Testis (tissue), 2 donors: ENCODE data around the gene TBC1D23.

Experiments
- CTCF ChIP-seq, 3 experiments: fragments of 450-650 bp in 2 of 3; fragments of 200-600 bp in 1 of 3; sonication (generic) in 1 of 3; IDR thresholded peaks; one replicate each; pipeline ENCODE4 v1.5.1; 2016 to 2019; ENCODE audit warnings: antibody characterized with exemption in 3 of 3, mild to moderate bottlenecking in 2 of 3, moderate library complexity in 1 of 3
- POLR2A ChIP-seq: fragments of 450-650 bp; IDR thresholded peaks from one replicate; pipeline ENCODE4 v1.6.1; 2017; ENCODE audit warnings: antibody characterized with exemption, mild to moderate bottlenecking, moderate library complexity

DNA sequence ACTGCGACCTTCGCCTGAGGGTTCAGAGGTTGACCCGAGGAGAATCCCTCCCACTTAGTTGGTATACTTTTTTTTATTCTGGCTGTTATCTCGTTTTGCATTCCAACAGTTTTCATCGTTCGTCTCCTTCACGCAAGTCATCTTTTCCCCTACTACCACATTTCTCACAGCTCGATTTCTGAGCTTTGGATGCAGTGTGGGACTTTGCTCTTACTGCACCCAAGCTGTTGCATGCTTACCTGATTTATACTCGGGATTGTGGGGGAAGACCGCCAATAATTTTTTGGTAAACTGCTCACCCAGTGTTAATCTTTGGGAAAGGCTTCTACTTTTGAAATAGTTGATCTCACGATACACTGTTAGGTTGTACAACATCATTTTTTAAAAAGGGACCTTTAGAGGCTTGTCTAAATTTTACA, 702 bp downstream of the TBC1D23 start:
- TF ChIP-seq CTCF (IDR thresholded peaks at IDR 0.05) (no peak), POLR2A (no peak)
